ENCODE measurements around the gene PROZ.

Gene PROZ

GRCh38 chr13:113209336-113209758 lies 50.9 kb downstream of the PROZ start, which contains the start of gene CUL4A:
CUL4A (plus strand) TSS chr13:113209613; CDS start chr13:113209628, 15 bp downstream.
- FAIRE-seq (peak; percentile 9), DNase-seq (ENCODE audit: insufficient read length, low spot score) (peak; percentile 61)
- TF ChIP-seq POLR2A (IDR thresholded peaks at IDR 0.05; ENCODE audit: low read depth, low read length) (no peak; the same call in 1 of the 2 replicates), TAF1 (IDR thresholded peaks at IDR 0.05; ENCODE audit: low read depth, low read length) (no peak; the same call in 1 of the 2 replicates), PAX5 (IDR thresholded peaks at IDR 0.05; ENCODE audit: insufficient read depth, low read length, severe bottlenecking) (no peak), SPI1 (IDR thresholded peaks at IDR 0.05; ENCODE audit: low read depth, low read length) (no peak), POLR2AphosphoS5 (IDR thresholded peaks at IDR 0.05; ENCODE audit: low read depth, low read length) (no peak), POU2F2 (IDR thresholded peaks at IDR 0.05; ENCODE audit: low read depth, low read length) (no peak)

- TF ChIP-seq POLR2AphosphoS5 (IDR thresholded peaks at IDR 0.05; ENCODE audit: low read depth, low read length), result peak; percentile 43
- TF ChIP-seq TAF1 (IDR thresholded peaks at IDR 0.05; ENCODE audit: low read depth, low read length), result no peak
- TF ChIP-seq POU2F2 (IDR thresholded peaks at IDR 0.05; ENCODE audit: low read depth, low read length), result no peak
- TF ChIP-seq PAX5 (IDR thresholded peaks at IDR 0.05; ENCODE audit: insufficient read depth, low read length, severe bottlenecking), result no peak
- TF ChIP-seq SPI1 (IDR thresholded peaks at IDR 0.05; ENCODE audit: low read depth, low read length), result no peak
- TF ChIP-seq POLR2A (IDR thresholded peaks at IDR 0.05; ENCODE audit: low read depth, low read length), result no peak; the same call in 1 of the 2 replicates
- DNase-seq (ENCODE audit: insufficient read length, low spot score) (peak; percentile 37), FAIRE-seq (peak; percentile 91)
Measured at GRCh38 chr13:113209759-113210421, 51.4 kb downstream of the PROZ start.

- DNase-seq (ENCODE audit: insufficient read length, low spot score), result no peak
Measured at GRCh38 chr13:113210833-113211232, 52.4 kb downstream of the PROZ start.

GRCh38 chr13:113211774-113212173 lies 53.3 kb downstream of the PROZ start:
- peak; percentile 16 for FAIRE-seq
- TF ChIP-seq POLR2A (IDR thresholded peaks at IDR 0.05; ENCODE audit: low read depth, low read length), result no peak
- TF ChIP-seq POLR2AphosphoS5 (IDR thresholded peaks at IDR 0.05; ENCODE audit: low read depth, low read length), result no peak
- no peak for TF ChIP-seq PAX5 (IDR thresholded peaks at IDR 0.05; ENCODE audit: insufficient read depth, low read length, severe bottlenecking)
- TF ChIP-seq POU2F2 (IDR thresholded peaks at IDR 0.05; ENCODE audit: low read depth, low read length), result no peak
- no peak for TF ChIP-seq SPI1 (IDR thresholded peaks at IDR 0.05; ENCODE audit: low read depth, low read length)
- no peak for TF ChIP-seq TAF1 (IDR thresholded peaks at IDR 0.05; ENCODE audit: low read depth, low read length)
- no peak for DNase-seq (ENCODE audit: insufficient read length, low spot score)

More at GRCh38 chr13:113210833-113211232, 52.4 kb downstream of the PROZ start:
- FAIRE-seq, result peak; percentile 55
- no peak for TF ChIP-seq SPI1 (IDR thresholded peaks at IDR 0.05; ENCODE audit: low read depth, low read length)
- TF ChIP-seq POU2F2 (IDR thresholded peaks at IDR 0.05; ENCODE audit: low read depth, low read length), result no peak
- TF ChIP-seq POLR2AphosphoS5 (IDR thresholded peaks at IDR 0.05; ENCODE audit: low read depth, low read length), result no peak
- no peak for TF ChIP-seq POLR2A (IDR thresholded peaks at IDR 0.05; ENCODE audit: low read depth, low read length)
- TF ChIP-seq PAX5 (IDR thresholded peaks at IDR 0.05; ENCODE audit: insufficient read depth, low read length, severe bottlenecking), result no peak
- TF ChIP-seq TAF1 (IDR thresholded peaks at IDR 0.05; ENCODE audit: low read depth, low read length), result no peak

GRCh38 chr13:113216254-113217048 lies 58.0 kb downstream of the PROZ start:
- TF ChIP-seq PAX5 (IDR thresholded peaks at IDR 0.05; ENCODE audit: insufficient read depth, low read length, severe bottlenecking) (no peak), TAF1 (IDR thresholded peaks at IDR 0.05; ENCODE audit: low read depth, low read length) (no peak)
- DNase-seq (ENCODE audit: insufficient read length, low spot score) (no peak), FAIRE-seq (peak; percentile 66)

- DNase-seq (ENCODE audit: insufficient read length, low spot score) (no peak), FAIRE-seq (no peak)
- TF ChIP-seq POU2F2 (IDR thresholded peaks at IDR 0.05; ENCODE audit: low read depth, low read length) (no peak), SPI1 (IDR thresholded peaks at IDR 0.05; ENCODE audit: low read depth, low read length) (no peak), POLR2A (IDR thresholded peaks at IDR 0.05; ENCODE audit: low read depth, low read length) (no peak), PAX5 (IDR thresholded peaks at IDR 0.05; ENCODE audit: insufficient read depth, low read length, severe bottlenecking) (no peak), TAF1 (IDR thresholded peaks at IDR 0.05; ENCODE audit: low read depth, low read length) (no peak), POLR2AphosphoS5 (IDR thresholded peaks at IDR 0.05; ENCODE audit: low read depth, low read length) (no peak)
Measured at GRCh38 chr13:113218586-113218985, 60.1 kb downstream of the PROZ start.

DNA sequence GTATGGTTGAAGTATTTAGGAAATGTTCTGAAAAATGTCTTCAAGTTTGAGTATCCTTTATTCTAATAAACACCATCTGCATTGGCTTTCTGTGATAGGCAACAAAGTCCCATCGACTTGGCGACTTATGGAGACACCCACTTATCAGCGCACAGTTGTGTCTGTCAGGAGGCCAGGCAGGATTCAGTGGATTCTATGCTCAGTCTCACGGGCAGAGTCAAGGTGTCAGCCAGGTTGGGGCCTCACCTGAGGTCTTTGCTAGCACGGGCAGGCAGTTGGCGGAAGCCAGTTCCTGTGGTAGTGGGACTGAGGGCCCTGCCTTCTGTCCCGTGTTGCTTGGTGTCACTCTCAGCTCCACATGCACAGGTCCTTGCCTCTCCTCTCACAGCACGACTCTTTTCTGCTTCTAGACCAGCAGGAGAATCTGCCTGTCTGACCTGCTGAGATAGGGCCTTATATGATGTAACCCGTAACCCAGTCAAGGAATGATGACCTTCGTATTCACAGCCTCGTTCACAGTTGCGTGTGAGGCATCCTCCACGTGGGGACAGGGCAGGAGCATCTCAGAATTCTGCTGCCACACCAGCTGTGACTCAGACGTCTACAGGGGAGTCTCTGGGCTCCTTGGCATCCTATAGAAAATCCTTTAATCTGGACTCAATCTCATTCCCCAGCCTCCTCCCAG lies 61.0 kb downstream of the PROZ start:
- FAIRE-seq (no peak), DNase-seq (ENCODE audit: insufficient read length, low spot score) (no peak)
- no peak for TF ChIP-seq POU2F2 (IDR thresholded peaks at IDR 0.05; ENCODE audit: low read depth, low read length)
- no peak for TF ChIP-seq SPI1 (IDR thresholded peaks at IDR 0.05; ENCODE audit: low read depth, low read length)
- TF ChIP-seq PAX5 (IDR thresholded peaks at IDR 0.05; ENCODE audit: insufficient read depth, low read length, severe bottlenecking), result no peak
- no peak for TF ChIP-seq POLR2AphosphoS5 (IDR thresholded peaks at IDR 0.05; ENCODE audit: low read depth, low read length)
- TF ChIP-seq TAF1 (IDR thresholded peaks at IDR 0.05; ENCODE audit: low read depth, low read length), result no peak
- TF ChIP-seq POLR2A (IDR thresholded peaks at IDR 0.05; ENCODE audit: low read depth, low read length), result no peak

DNA sequence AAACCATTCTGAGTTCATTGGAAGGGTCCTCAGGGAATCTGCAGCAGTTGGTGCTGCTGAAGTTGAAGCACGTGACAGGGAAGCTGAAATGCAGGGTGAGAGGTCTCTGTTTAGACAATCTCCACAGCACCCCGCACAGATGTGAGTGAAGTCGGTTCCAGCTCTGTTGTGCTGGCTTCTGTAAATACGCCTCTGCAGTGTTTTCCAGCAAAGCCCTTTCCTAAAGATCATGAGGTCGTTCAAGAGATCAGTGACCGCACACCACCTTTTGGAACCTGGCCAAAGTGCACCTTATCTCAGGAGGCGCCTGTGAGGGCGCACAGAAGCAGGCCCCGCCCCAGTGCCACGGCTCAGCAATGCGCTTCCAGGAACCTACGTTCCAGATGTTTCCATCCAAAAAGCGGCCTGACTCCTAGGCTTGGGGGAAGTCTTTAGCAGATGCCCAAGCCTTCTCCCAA lies 61.7 kb downstream of the PROZ start:
- TF ChIP-seq SPI1 (IDR thresholded peaks at IDR 0.05; ENCODE audit: low read depth, low read length), result no peak
- TF ChIP-seq TAF1 (IDR thresholded peaks at IDR 0.05; ENCODE audit: low read depth, low read length), result no peak
- no peak for TF ChIP-seq POU2F2 (IDR thresholded peaks at IDR 0.05; ENCODE audit: low read depth, low read length)
- FAIRE-seq, result no peak
- no peak for DNase-seq (ENCODE audit: insufficient read length, low spot score)

DNA sequence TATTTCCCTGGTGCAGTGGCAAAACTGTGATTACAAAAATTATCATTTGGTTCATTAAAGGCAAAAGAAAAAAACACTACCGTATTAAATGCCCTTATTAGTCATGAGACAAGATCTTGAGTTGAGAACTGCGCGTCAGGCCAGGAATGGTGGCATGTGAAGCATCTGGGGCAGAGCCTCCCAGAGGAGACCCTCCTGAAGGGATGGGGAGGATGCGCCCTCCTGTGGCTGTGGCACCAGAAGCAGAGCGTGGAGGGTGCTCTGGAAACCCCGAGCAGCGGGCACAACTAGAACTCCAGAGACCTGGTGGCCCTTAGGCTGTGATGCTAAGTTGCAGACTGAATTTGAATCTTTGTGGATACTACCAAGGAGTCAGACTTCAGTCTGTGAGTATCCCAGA lies 62.4 kb downstream of the PROZ start:
- TF ChIP-seq POLR2A (IDR thresholded peaks at IDR 0.05; ENCODE audit: low read depth, low read length), result no peak
- no peak for DNase-seq (ENCODE audit: insufficient read length, low spot score)
- no peak for FAIRE-seq

Data from GM12891 (cell line).